Adrenal gland (tissue), 12 donors: ENCODE measurements around the gene TFCP2L1. TPM values are rescaled to one million over a fixed set of nuclear protein-coding genes. Genes with fewer than 3 reads are reported as not detected.

Source experiments
- DNase-seq, 7 donors: peaks; one replicate each; pipeline ENCODE4 v3.0.0-alpha.2; 2019 to 2020
- H3K27ac ChIP-seq, 5 donors: fragments of 200-600 bp; sonication (generic) in 4 of 5; 1 replicate in 3 of 5; 2 replicates in 2 of 5; pipeline versions ENCODE4 v1.5.1 to v1.8.0; 2016 to 2020; ENCODE audit warnings: mild to moderate bottlenecking in 1 of 5
- H3K27me3 ChIP-seq: fragments of 200-600 bp; 2 replicates; pipeline ENCODE4 v1.8.0; 2021
- H3K36me3 ChIP-seq, 2 donors: fragments of 200-600 bp; replicated peaks in 1 of 2; 1 replicate in 1 of 2; 2 replicates in 1 of 2; pipeline versions ENCODE4 v1.5.1 to v1.8.0; 2018 to 2022
- H3K4me1 ChIP-seq, 2 donors: fragments of 200-600 bp; replicated peaks in 1 of 2; 1 replicate in 1 of 2; 2 replicates in 1 of 2; pipeline versions ENCODE4 v1.5.1 to v1.8.0; 2018 to 2021
- H3K4me3 ChIP-seq, 4 donors: fragments of 200-600 bp; sonication (generic) in 3 of 4; one replicate each; pipeline ENCODE4 v1.5.1; 2016 to 2018
- H3K9me3 ChIP-seq, 3 donors: fragments of 200-600 bp; sonication (generic) in 1 of 3; replicated peaks in 1 of 3; 1 replicate in 2 of 3; 2 replicates in 1 of 3; pipeline versions ENCODE4 v1.5.1 to v1.8.0; 2016 to 2021
- CTCF ChIP-seq, 6 experiments: fragments of 450-650 bp in 4 of 6; fragments of 200-600 bp in 2 of 6; sonication (generic) in 1 of 6; IDR thresholded peaks; 1 replicate in 5 of 6; 2 replicates in 1 of 6; pipeline versions ENCODE4 v1.5.1 to v1.8.0; 2016 to 2021; ENCODE audit warnings: antibody characterized with exemption in 6 of 6, mild to moderate bottlenecking in 2 of 6, moderate library complexity in 1 of 6
- POLR2A ChIP-seq, 2 donors: fragments of 450-650 bp; IDR thresholded peaks; one replicate each; pipeline ENCODE4 v1.6.1; 2017; ENCODE audit warnings: antibody characterized with exemption in 2 of 2, mild to moderate bottlenecking in 2 of 2, moderate library complexity in 1 of 2
- WGBS, 4 donors: extraction: QIAGEN DNeasy Blood & Tissue Kit in 2 of 4; methylation state at CpG; one replicate each; pipeline versions ENCODE4 v1.1.5 to v1.1.7; 2013 to 2017; 5-methylcytosine and 5-hydroxymethylcytosine counted together
- intact Hi-C, 2 donors: fragments of 100-400 bp; cut with DNase I; formaldehyde crosslinking; loops; one replicate each; pipeline versions ENCODE4 v1.14.1 to v1.15.0; 2022 to 2023
- polyA plus RNA-seq, 3 donors: library from polyadenylated mRNA; stranded (reverse); fragments of 200-250 nt in 2 of 3; fragments of 350-450 nt in 1 of 3; fragmentation: Illumina TruSeq in 1 of 3; extraction: RNeasy Lipid Tissue Mini Kit (QIAGEN cat#74804) in 1 of 3; gene quantifications; one replicate each; pipeline ENCODE4 v1.2.3, GENCODE V29; 2013 to 2014
- total RNA-seq, 9 donors: library from RNA; depleted of rRNA in 4 of 9; stranded (reverse); fragments of >200 nt in 4 of 9; fragments of 120-200 nt in 1 of 9; fragmentation: NEBNext Ultra II Directional in 1 of 9; extraction: Animal tissue kit (Norgen Biotek cat#: 25700) in 1 of 9; gene quantifications; one replicate each; pipeline versions ENCODE4 v1.1.0 to v1.2.4, GENCODE V29; 2013 to 2023
- donor health status: healthy with polysubstance abuse.
- donor health status: Bipolar disorder and iron deficiency.
- donor health status: DM: yes; HTN: yes; CAD: no.
- donor health status: DM: no; HTN: no; CAD: no.
- donor health status: DM: no; HTN: no; CAD: no.
- donor health status: DM: yes; HTN: yes; CAD: no.

TFCP2L1 gene
- total and polyA plus RNA-seq, 12 donors = 0.17 to 2.5 (median 0.87) TPM

- Histone ChIP-seq H3K27me3 (no peaks in the 10 kb centered on the region), H3K9me3 (no peaks in the 10 kb centered on the region), H3K27ac (no peak overlapping the region), H3K4me3 (no peak overlapping the region), H3K36me3 (no peaks in the 10 kb centered on the region), H3K4me1 (no peaks in the 10 kb centered on the region)
- intact Hi-C loops = no loop called here
- no peak for DNase-seq
- TF ChIP-seq CTCF (IDR thresholded peaks at IDR 0.05) = no peak
- no peak for TF ChIP-seq POLR2A (IDR thresholded peaks at IDR 0.05)
- 77 to 85% (median 80%) methylated on average over 5 of the region's 5 CpGs for WGBS, 4 donors
Observed at GRCh38 chr2:121211251-121211650, 73.8 kb downstream of the TFCP2L1 start.

GRCh38 chr2:121210691-121211090 is 74.3 kb downstream of the TFCP2L1 start:
- no peaks in the 10 kb centered on the region for H3K36me3 ChIP-seq
- TF ChIP-seq CTCF (IDR thresholded peaks at IDR 0.05) = no peak
- no peak for TF ChIP-seq POLR2A (IDR thresholded peaks at IDR 0.05)
- intact Hi-C loops = no loop called here
- no peak overlapping the region for H3K4me3 ChIP-seq
- no peaks in the 10 kb centered on the region for H3K4me1 ChIP-seq
- DNase-seq = no peak
- H3K27me3 ChIP-seq = no peaks in the 10 kb centered on the region
- no peaks in the 10 kb centered on the region for H3K9me3 ChIP-seq
- no peak overlapping the region for H3K27ac ChIP-seq
- WGBS, 4 donors = 70 to 88% (median 80%) methylated on average over 7 to 8 of the region's 8 CpGs

DNA sequence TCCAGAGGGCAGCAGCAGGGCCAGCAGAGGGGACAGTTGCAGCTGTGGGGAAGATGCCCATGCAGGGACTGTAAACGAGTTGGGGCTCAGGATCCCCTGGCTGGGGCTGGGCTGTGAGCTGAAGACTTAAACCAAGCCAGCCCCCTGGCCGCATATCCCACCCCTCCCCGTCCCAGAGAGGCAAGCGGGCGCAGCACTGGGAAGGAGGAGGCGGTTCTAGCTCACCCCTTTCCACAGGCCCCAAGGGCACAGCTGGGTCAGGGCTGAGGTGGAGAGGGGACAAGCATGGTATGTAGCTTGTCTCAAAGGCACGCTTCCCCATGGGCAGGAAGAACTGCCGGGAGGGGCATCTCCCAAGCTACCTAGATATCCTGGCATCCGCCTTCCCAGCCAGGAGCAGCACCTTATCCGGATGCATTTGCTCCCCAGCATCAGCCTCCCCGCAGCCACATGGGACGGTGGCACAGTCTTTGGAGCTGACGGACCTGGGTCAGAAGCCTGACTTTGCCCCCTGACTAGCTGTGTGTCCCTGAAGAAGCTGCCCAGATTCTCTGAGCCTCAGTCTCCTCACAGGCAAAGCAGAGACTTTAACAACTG is 75.9 kb downstream of the TFCP2L1 start:
- no peak for DNase-seq
- no peak overlapping the region for H3K27ac ChIP-seq
- intact Hi-C loops = no loop called here
- H3K9me3 ChIP-seq = no peaks in the 10 kb centered on the region
- no peaks in the 10 kb centered on the region for H3K4me1 ChIP-seq
- TF ChIP-seq CTCF (IDR thresholded peaks at IDR 0.05) (no peak), POLR2A (IDR thresholded peaks at IDR 0.05) (no peak)
- H3K36me3 ChIP-seq = no peaks in the 10 kb centered on the region
- no peak overlapping the region for H3K4me3 ChIP-seq
- H3K27me3 ChIP-seq = no peaks in the 10 kb centered on the region
- WGBS, 4 donors = 80 to 96% (median 87%) methylated on average over 6 to 13 of the region's 13 CpGs

- no peaks in the 10 kb centered on the region for H3K4me1 ChIP-seq
- TF ChIP-seq POLR2A (IDR thresholded peaks at IDR 0.05) (no peak), CTCF (IDR thresholded peaks at IDR 0.05) (no peak)
- no peaks in the 10 kb centered on the region for H3K27me3 ChIP-seq
- H3K27ac ChIP-seq = no peak overlapping the region
- no peaks in the 10 kb centered on the region for H3K9me3 ChIP-seq
- DNase-seq = no peak
- H3K4me3 ChIP-seq = no peak overlapping the region
- H3K36me3 ChIP-seq = no peaks in the 10 kb centered on the region
- intact Hi-C loops = no loop called here
- 82 to 96% (median 94%) methylated on average over 5 of the region's 5 CpGs for WGBS, 4 donors
Observed at GRCh38 chr2:121207494-121207893, 77.5 kb downstream of the TFCP2L1 start.
